Measurements from ENCODE around the gene MOB2. TPM values are rescaled to one million over a fixed set of nuclear protein-coding genes. Genes with fewer than 3 reads are reported as not detected.

The MOB2 gene
- total RNA-seq, 2 experiments from 2014 or later, result 22.4 to 27.5 TPM

DNA sequence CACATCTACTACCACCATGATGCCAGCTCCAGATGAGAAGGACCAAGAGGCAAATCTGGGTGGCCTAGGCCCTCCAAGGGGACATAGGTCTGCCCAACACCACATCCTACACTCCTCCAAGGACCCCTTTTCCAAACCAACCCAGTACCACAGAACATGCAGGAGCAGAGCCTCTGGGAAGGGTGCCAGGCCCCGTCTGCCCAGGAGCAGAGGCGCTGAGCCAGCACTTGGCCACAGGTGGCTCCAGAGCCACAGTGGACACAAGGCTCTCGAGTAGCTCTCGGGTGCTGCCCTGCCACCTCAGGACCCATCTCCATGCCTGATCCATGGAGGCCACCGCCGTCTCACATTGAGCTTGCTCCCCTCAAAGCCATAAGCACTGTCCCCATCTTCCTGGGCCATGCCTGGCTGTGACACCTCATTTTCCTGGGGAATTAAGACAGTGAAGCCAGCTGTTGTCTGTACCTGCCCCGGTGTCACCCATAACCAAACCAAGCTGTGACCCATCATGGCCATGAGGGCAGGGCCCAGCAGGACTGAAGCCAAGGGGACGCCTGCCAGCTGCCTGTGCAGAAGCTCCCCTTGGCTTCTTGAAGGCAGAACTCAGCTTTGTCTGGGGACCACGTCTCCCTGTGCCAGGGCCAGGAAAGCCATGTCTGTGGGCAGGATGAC, 7.4 kb downstream of the MOB2 start:
- Histone ChIP-seq H3K4me3 (ENCODE audit: low read depth, low read length, poor library complexity, severe bottlenecking) (no peak overlapping the region), H3K27ac (ENCODE audit: low read depth, low read length, poor library complexity, severe bottlenecking) (no peak overlapping the region), H3K79me2 (ENCODE audit: insufficient read depth, low read depth, low read length) (no peaks in the 10 kb centered on the region), H3K36me3 (ENCODE audit: insufficient read depth, low read length) (no peaks in the 10 kb centered on the region), H3K4me1 (ENCODE audit: insufficient read depth, low read length, poor library complexity, severe bottlenecking) (no peaks in the 10 kb centered on the region), H3K4me2 (ENCODE audit: low read length) (no peak overlapping the region), H3K9me3 (ENCODE audit: low read length) (no peaks in the 10 kb centered on the region), H4K20me1 (ENCODE audit: insufficient read depth, low read length) (no peaks in the 10 kb centered on the region), H3K9me2 (ENCODE audit: insufficient read depth, low read length) (no peaks in the 10 kb centered on the region), H2AFZ (ENCODE audit: low read length) (no peak overlapping the region)
- no peak for TF ChIP-seq EZH2phosphoT487 (IDR thresholded peaks at IDR 0.05; ENCODE audit: borderline replicate concordance, low read depth, low read length)
- TF ChIP-seq, protein P1, sequence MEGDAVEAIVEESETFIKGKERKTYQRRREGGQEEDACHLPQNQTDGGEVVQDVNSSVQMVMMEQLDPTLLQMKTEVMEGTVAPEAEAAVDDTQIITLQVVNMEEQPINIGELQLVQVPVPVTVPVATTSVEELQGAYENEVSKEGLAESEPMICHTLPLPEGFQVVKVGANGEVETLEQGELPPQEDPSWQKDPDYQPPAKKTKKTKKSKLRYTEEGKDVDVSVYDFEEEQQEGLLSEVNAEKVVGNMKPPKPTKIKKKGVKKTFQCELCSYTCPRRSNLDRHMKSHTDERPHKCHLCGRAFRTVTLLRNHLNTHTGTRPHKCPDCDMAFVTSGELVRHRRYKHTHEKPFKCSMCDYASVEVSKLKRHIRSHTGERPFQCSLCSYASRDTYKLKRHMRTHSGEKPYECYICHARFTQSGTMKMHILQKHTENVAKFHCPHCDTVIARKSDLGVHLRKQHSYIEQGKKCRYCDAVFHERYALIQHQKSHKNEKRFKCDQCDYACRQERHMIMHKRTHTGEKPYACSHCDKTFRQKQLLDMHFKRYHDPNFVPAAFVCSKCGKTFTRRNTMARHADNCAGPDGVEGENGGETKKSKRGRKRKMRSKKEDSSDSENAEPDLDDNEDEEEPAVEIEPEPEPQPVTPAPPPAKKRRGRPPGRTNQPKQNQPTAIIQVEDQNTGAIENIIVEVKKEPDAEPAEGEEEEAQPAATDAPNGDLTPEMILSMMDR (conservative IDR thresholded peaks at IDR 0.05; ENCODE audit: low read length), result no peak
- intact Hi-C loops (cut with micrococcal nuclease; ENCODE audit: unreplicated experiment), result no loop called here
- ChIA-PET CTCF (ENCODE audit: unreplicated experiment) (no interaction called here), POLR2A (no interaction called here)
- BruUV-seq (replicated peaks), result no TSS peak
- no peak for DNase-seq (ENCODE audit: low spot score)

- no peak overlapping the region for H2AFZ ChIP-seq (ENCODE audit: low read length)
- no peak overlapping the region for H3K4me3 ChIP-seq (ENCODE audit: low read depth, low read length, poor library complexity, severe bottlenecking)
- H3K27ac ChIP-seq (ENCODE audit: low read depth, low read length, poor library complexity, severe bottlenecking), result no peak overlapping the region
- H3K9me3 ChIP-seq (ENCODE audit: low read length), result no peaks in the 10 kb centered on the region
- no peaks in the 10 kb centered on the region for H3K36me3 ChIP-seq (ENCODE audit: insufficient read depth, low read length)
- BruUV-seq (replicated peaks), result no TSS peak
- no peaks in the 10 kb centered on the region for H4K20me1 ChIP-seq (ENCODE audit: insufficient read depth, low read length)
- CTCF ChIA-PET (ENCODE audit: unreplicated experiment), result no interaction called here
- H3K9me2 ChIP-seq (ENCODE audit: insufficient read depth, low read length), result no peaks in the 10 kb centered on the region
- no peak for TF ChIP-seq EZH2phosphoT487 (IDR thresholded peaks at IDR 0.05; ENCODE audit: borderline replicate concordance, low read depth, low read length)
- TF ChIP-seq, protein P1 (conservative IDR thresholded peaks at IDR 0.05; ENCODE audit: low read length), result no peak
- intact Hi-C loops (cut with micrococcal nuclease; ENCODE audit: unreplicated experiment), result no loop called here
- no peaks in the 10 kb centered on the region for H3K4me1 ChIP-seq (ENCODE audit: insufficient read depth, low read length, poor library complexity, severe bottlenecking)
- POLR2A ChIA-PET, result no interaction called here
- H3K4me2 ChIP-seq (ENCODE audit: low read length), result no peak overlapping the region
- no peaks in the 10 kb centered on the region for H3K79me2 ChIP-seq (ENCODE audit: insufficient read depth, low read depth, low read length)
- DNase-seq (ENCODE audit: low spot score), result no peak
These were observed 8.0 kb downstream of the MOB2 start for GRCh38 chr11:1478544-1478943.

GRCh38 chr11:1478011-1478410, 8.6 kb downstream of the MOB2 start:
- no peaks in the 10 kb centered on the region for H3K4me1 ChIP-seq (ENCODE audit: insufficient read depth, low read length, poor library complexity, severe bottlenecking)
- ChIA-PET POLR2A (no interaction called here), CTCF (ENCODE audit: unreplicated experiment) (no interaction called here)
- no peaks in the 10 kb centered on the region for H3K9me3 ChIP-seq (ENCODE audit: low read length)
- intact Hi-C loops (cut with micrococcal nuclease; ENCODE audit: unreplicated experiment), result no loop called here
- H3K36me3 ChIP-seq (ENCODE audit: insufficient read depth, low read length), result no peaks in the 10 kb centered on the region
- H3K4me2 ChIP-seq (ENCODE audit: low read length), result no peak overlapping the region
- no peak overlapping the region for H3K4me3 ChIP-seq (ENCODE audit: low read depth, low read length, poor library complexity, severe bottlenecking)
- no peaks in the 10 kb centered on the region for H3K79me2 ChIP-seq (ENCODE audit: insufficient read depth, low read depth, low read length)
- H2AFZ ChIP-seq (ENCODE audit: low read length), result no peak overlapping the region
- DNase-seq (ENCODE audit: low spot score), result no peak
- H3K9me2 ChIP-seq (ENCODE audit: insufficient read depth, low read length), result no peaks in the 10 kb centered on the region
- H4K20me1 ChIP-seq (ENCODE audit: insufficient read depth, low read length), result no peaks in the 10 kb centered on the region
- BruUV-seq (replicated peaks), result no TSS peak
- TF ChIP-seq, protein P1 (conservative IDR thresholded peaks at IDR 0.05; ENCODE audit: low read length), result no peak
- no peak for TF ChIP-seq EZH2phosphoT487 (IDR thresholded peaks at IDR 0.05; ENCODE audit: borderline replicate concordance, low read depth, low read length)
- H3K27ac ChIP-seq (ENCODE audit: low read depth, low read length, poor library complexity, severe bottlenecking), result no peak overlapping the region
